ENCODE data around the gene EYA3. TPM values are rescaled to one million over a fixed set of nuclear protein-coding genes. Genes with fewer than 3 reads are reported as not detected.
A peak's percentile ranks its signal among the peaks of the same experiment; 100 is the strongest.

Gene EYA3
- total and polyA plus RNA-seq, 8 donors: 22.9 to 33.0 (median 29.1) TPM

DNA sequence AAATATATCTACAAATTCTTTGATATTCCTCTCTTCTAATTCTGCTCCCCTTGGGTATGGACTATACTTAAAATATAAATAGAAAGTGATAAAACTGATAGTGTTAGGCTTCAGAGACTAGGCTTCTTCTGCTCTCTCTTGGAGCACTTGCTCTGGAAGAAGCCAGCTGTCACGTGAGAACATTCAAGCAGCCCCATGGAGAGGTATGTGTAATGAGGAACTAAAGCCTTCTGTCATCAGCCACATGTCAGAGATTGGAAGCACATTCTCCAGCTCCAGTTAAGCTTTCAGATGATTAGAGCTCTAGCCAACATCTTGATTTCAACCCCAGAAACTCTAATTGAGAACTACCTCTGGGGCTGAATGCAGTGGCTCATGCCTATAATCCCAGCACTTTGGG, 94.3 kb downstream of the EYA3 start:
- ATAC-seq (peak; percentile 63), DNase-seq (no peak)
- no peaks in the 10 kb centered on the region for H3K27me3 ChIP-seq
- no peak for TF ChIP-seq CTCF (IDR thresholded peaks at IDR 0.05)
- intact Hi-C loops (cut with DNase I): no loop called here
- H3K27ac ChIP-seq: peak overlapping the region in 1 of 2 donors; percentile 70
- H3K36me3 ChIP-seq: peaks cover 0 to 80% of the 10 kb centered on the region in 2 donors
- no peaks in the 10 kb centered on the region for H3K9me3 ChIP-seq
- H3K4me3 ChIP-seq: no peak overlapping the region
- peaks cover 0 to 33% of the 10 kb centered on the region in 2 donors for H3K4me1 ChIP-seq

DNA sequence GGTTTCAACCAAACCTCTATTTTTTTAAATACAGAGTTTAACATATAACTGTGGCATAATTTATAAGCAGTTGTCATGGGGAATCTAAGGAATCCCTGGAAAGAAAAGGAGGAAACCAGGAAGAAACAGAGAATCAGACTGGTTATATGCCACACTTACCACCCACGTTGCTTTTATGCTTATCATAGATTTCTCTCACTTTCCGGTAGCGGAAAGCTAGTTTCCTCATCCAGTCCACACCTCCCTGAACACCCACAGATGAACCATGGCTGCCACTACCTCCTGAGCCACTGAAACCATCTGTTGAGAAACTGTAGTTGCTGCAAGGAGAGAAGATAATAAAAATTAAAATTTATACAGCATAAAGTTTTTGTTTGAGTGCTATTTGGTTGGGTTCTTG, 95.2 kb downstream of the EYA3 start:
- Histone ChIP-seq H3K4me1 (peaks cover 0 to 33% of the 10 kb centered on the region in 2 donors), H3K9me3 (no peaks in the 10 kb centered on the region), H3K27ac (peak overlapping the region; percentile 33 to 70), H3K27me3 (no peaks in the 10 kb centered on the region), H3K36me3 (peaks cover 0 to 80% of the 10 kb centered on the region in 2 donors), H3K4me3 (no peak overlapping the region)
- ATAC-seq (peak; percentile 36), DNase-seq (no peak)
- intact Hi-C loops (cut with DNase I): no loop called here
- TF ChIP-seq CTCF (IDR thresholded peaks at IDR 0.05): no peak

DNA sequence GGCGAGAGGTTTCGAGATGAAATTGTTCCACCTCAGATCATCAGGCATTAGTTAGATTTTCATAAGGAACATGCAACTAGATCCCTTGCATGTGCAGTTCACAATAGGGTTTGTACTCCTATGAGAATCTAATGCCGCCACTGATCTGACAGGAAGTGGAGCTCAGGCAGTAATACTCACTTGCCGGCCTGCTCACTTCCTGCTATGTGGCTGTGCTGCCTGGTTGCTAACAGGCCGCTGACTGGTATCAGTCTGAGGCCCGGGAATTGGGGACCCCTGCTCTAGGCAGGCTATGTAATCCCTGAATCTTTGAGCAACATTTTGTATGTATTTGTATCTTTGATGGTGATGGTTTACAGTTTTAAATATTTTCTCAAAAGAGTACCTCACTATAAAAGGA, 96.1 kb downstream of the EYA3 start:
- H3K9me3 ChIP-seq: no peaks in the 10 kb centered on the region
- DNase-seq (peak in 1 of 4 donors; percentile 40), ATAC-seq (peak; percentile 51)
- peak overlapping the region in 1 of 2 donors; percentile 70 for H3K27ac ChIP-seq
- intact Hi-C loops (cut with DNase I): no loop called here
- peaks cover 0 to 80% of the 10 kb centered on the region in 2 donors for H3K36me3 ChIP-seq
- no peak overlapping the region for H3K4me3 ChIP-seq
- H3K4me1 ChIP-seq: peaks cover 0 to 33% of the 10 kb centered on the region in 2 donors
- no peaks in the 10 kb centered on the region for H3K27me3 ChIP-seq
- no peak for TF ChIP-seq CTCF (IDR thresholded peaks at IDR 0.05)

- H3K27me3 ChIP-seq: no peaks in the 10 kb centered on the region
- TF ChIP-seq CTCF (IDR thresholded peaks at IDR 0.05): no peak
- intact Hi-C loops (cut with DNase I): no loop called here
- H3K36me3 ChIP-seq: peaks cover 0 to 80% of the 10 kb centered on the region in 2 donors
- H3K9me3 ChIP-seq: no peaks in the 10 kb centered on the region
- H3K4me1 ChIP-seq: peaks cover 0 to 33% of the 10 kb centered on the region in 2 donors
- no peak for ATAC-seq
- DNase-seq: no peak
- no peak overlapping the region for H3K4me3 ChIP-seq
- no peak overlapping the region for H3K27ac ChIP-seq
Measured at GRCh38 chr1:27990920-27991537, 97.4 kb downstream of the EYA3 start.

GRCh38 chr1:27981145-27981544, 107.3 kb downstream of the EYA3 start:
- TF ChIP-seq CTCF (IDR thresholded peaks at IDR 0.05): no peak
- no peak overlapping the region for H3K27ac ChIP-seq
- H3K9me3 ChIP-seq: no peaks in the 10 kb centered on the region
- no peaks in the 10 kb centered on the region for H3K27me3 ChIP-seq
- ATAC-seq: no peak
- intact Hi-C loops (cut with DNase I): loop anchor here in 1 of 2 donors (2.0 kb wide), 1 partner anchor 122 kb away; no protein-coding TSS in a partner anchor
- peaks cover 0 to 13% of the 10 kb centered on the region in 2 donors for H3K4me1 ChIP-seq
- peaks cover 0 to 39% of the 10 kb centered on the region in 2 donors for H3K36me3 ChIP-seq
- no peak for DNase-seq
- H3K4me3 ChIP-seq: no peak overlapping the region

Data from left lung (tissue), 10 donors.